Stimulated activated CD4-positive, alpha-beta T cell treated with anti-CD3 and anti-CD28 coated beads, Interleukin-15, amount 100 ng/mL, for 48 hours (primary cell): Measurements from ENCODE around the gene DDB1.
"Not testable (repeated sequence)": the region's sequence is repeated elsewhere in the genome, so short reads cannot be mapped to it uniquely, and the experiment has no call there.

ENCODE experiments used
- DNase-seq, 2 donors: peaks; one replicate each; pipeline ENCODE4 v3.0.0-alpha.2; 2020; ENCODE audit warnings: low read depth in 2 of 2

Gene DDB1

GRCh38 chr11:61270354-61271076 lies 62.4 kb downstream of the DDB1 start:
- no peak for DNase-seq

GRCh38 chr11:61268588-61269250 lies 64.2 kb downstream of the DDB1 start:
- DNase-seq, result no peak

DNA sequence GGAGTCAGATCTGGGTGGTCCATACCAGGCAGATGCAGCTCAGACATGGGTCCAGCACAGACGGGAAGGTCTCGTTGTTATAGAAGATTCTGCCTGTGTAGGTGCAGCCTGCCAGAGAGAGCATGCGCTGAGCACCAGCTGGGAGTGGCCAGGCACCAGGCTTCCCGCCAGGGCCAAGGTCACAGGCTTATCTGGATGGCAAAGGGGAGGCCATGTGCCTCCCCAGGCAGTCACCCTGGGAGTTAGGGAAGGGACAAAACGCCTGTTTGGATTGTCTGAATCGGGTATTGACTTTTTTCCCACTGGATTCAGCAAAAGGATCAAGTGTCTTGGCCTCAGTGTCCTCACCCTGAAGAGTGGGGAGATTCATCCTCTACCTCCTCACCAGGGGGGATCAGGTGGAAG lies 65.5 kb downstream of the DDB1 start:
- no peak for DNase-seq

DNA sequence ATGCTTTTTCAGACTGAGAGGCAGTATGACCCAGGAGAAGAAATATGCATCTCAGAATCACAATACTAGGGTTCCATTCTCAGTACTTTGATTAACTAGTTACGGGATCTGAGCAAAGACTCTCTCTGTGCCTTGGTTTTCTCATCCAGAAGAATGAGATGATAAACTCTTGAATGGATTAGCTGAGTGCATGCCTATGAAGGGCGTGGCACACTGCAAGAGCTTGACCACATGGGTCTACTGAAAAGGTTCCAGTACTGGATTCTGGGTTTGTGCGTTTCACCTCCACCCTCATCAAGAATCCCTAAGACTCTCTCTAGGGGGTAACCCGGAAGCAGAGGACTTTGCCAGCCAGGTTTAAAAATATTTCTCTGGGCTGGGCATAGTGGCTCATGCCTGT lies 66.3 kb downstream of the DDB1 start:
- DNase-seq, result no peak

DNA sequence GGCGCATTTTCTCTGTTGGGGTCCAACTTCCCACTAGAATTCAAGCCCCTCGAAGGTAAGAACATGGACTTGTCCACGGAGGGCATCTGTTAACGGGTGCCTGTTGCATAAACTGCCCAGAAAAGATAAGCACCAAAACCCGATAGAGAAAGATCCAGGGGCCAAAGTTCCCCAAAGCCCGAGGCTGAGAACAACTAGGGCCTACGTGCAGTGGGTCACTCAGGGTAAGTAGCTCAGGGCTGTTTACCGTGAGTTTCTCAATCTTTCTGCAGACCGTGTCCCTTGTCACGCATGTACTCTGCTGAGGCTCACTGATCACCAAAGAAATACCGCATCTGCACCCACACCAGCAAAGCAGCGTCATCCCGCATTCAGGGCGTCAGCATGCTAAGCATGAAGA lies 67.5 kb downstream of the DDB1 start:
- no peak for DNase-seq

DNA sequence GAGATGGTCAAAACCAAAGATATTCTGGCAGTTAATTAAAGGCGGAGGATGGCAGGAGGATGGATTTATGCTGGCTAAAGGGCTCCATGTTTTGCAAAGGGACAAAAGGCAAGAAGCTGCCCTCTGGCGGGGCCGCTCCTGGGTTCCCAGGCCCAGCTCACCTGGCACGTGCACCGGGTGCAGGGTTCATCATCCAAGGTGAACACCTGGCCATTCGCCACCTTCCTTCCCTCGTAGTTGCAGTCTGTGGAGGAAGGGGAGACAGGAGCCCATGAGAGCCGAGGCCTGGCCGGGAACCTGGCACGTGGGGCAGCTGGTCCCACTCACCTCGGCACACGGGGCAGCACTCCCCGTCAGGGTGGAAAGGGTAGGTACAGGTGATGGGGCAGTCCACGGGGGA lies 68.1 kb downstream of the DDB1 start:
- DNase-seq, result no peak

DNA sequence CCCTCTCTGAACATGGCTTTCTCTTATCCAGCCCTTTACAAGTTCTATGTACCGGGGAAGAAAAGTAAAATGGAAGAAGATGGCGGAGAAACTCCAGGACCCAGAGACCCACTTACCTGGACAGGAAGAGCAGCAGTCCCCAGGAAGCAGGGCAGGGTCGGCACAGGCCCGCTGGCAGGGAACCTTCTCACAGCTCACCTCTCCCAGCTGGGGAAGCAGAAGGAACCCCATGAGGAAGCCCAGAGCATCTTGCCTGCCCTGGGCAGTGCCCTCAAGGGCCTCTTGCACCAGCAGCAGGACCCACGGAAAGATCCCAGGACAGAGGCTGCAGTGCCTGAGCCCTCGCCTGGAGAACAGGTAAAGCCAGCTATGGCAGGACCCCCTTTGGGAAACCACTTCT lies 68.5 kb downstream of the DDB1 start:
- no peak for DNase-seq

DNA sequence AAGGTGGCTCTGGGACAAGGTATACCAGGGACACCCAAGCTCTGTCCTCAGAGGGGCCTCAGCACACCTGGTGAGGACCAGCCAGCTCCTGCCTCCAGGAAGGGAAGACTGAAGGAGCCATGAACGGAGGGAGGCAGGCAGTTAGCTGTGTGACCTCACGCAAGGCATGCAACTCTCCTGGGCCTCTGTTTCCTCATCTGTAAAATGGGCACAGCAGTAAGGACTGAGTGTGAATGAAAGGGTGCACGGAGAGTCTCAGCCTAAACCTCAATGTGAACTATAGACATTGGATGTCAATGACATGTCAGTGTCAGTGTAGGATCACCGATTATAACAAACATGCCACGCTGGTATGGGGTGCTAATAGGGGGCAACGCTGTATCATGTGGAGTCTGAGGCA lies 73.5 kb downstream of the DDB1 start:
- DNase-seq, result no peak

- DNase-seq, result no peak
Measured at GRCh38 chr11:61258546-61258945, 74.4 kb downstream of the DDB1 start.

DNA sequence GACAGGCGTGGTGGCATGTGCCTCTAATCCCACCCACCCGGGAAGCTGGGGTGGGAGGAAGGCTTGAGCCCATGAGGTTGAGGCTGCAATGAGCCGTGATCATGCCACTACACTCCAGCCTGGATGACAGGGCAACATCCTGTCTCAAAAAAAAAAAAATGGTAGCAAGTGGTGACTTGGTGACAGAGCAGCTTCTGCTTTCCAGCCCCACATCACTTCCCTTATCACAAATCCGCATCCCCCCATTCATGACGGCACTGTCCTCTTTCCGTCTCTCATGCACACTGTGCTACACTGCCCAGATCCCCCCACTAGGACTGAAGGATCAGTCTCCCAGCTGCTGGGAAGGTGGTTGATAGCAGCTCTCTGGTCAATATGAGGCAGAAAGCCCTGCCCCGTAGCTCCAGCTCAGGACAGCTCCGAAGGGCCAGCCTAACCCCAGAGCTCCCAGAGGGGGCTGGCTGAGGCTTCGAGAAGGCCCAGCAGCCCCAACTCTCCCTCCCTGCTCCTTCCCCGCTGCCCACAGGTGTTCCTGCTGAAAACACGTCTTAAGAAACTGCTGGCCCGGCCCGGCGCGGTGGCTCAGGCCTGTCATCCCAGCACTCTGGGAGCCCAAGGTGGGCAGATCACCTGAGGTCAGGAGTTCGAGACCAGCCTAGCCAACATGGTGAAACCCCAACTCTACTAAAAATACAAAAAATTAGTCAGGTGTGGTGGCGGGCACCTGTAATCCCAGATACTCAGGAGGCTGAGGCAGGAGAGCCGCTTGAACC lies 76.0 kb downstream of the DDB1 start:
- no peak for DNase-seq

DNA sequence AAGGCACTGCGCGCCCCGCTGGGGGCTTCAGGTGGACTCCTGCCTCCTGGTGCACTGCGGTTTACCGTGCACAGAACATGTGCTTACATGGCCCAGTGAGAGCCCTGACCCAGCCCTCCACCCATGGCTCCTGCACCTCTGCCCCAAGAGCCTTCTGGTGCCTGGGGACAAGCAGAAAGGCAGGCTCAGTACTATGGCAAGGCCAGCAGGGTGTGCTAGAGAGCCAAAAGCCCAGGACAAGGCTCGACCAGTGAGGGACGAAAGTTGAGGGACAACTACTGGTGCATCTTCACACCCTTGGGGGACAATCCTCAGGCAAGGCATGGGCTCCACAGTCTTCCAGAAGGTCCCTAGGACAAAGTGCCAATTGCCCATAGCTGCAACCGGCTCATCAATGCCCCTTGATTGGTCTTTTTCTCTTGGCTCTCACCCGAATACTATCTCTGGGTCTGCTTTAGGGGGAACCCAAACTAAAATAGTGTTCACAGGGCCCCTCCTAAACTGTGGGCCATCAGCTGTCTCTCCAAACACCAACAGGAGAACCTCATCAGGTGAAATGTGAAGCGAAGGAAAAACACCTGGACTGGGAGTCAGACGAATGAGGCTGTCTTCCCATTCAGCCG lies 78.4 kb downstream of the DDB1 start:
- peak; percentile 41 to 52 for DNase-seq

DNA sequence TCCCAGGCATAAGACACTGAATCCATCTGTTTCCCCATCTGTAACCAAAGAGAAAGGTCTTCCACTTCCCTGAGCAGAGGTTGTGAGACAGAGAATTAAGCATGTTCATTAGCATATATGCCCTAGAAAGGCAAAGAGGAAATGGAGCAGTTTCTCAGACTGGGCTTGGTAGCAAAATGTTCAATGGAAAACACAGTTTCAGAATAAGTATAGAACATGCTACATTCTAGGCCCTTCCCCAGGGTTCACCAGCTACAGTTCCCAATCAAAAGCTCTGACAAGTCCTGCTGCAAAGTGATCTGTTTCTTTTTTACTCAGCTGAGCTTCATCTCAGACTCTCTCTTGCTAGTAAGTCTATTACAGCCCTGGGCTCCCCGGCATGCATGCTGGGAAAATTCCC lies 80.6 kb downstream of the DDB1 start:
- DNase-seq, result not testable (repeated sequence)

DNA sequence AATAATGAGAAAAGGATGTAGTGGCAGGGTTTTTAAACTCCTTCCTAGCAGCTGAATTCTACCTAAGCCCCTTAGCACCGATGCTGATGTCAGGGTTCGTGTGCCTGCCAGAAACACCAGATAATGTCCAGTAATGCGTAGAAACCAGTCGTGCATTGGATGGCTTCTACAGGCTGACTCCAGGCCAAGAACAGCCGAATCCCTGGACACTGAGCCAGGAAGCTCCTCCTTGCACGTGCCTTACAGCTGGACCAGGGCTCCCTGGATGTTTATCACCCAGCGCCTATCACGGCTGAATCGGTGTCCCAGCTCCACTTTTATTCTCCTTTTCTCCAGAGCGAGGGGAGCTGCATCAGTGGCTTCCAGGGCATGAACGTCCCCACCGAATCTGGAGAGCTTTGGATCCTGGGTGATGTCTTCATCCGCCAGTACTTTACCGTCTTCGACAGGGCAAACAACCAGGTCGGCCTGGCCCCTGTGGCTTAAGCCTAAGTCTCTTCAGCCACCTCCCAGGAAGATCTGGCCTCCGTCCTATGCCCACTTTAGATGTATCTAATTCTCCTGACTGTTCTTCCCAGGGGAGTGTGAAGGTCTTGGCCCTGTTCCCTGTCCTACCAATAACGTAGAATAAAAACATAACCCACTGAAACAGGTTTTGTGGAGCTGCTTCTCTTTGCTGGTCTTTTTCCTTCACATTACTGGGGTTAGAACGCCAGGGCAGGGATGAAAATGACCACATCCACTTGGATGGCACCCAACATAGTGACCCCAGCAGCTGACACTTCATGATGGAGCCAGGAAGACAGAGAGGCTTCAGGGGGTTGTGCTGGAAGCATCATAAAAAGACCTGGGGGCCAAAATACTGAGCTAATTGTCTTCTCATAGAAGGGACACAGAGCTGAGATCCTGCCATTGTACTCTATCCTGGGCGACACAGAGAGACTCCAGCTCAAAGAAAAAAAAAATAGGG lies 81.8 kb downstream of the DDB1 start:
- DNase-seq, result not testable (repeated sequence)
